ENCODE data around the gene GCAT. TPM values are rescaled to one million over a fixed set of nuclear protein-coding genes. Genes with fewer than 3 reads are reported as not detected.

Gene GCAT
- polyA plus RNA-seq, 3 donors: 0.56 to 1.9 (median 1.1) TPM

- H3K27me3 ChIP-seq (ENCODE audit: control insufficient read depth in 2 of 2, insufficient read depth in 2 of 2, low read length in 2 of 2): peaks cover 7 to 26% of the 10 kb centered on the region in 2 donors
- 96% methylated on average over 7 of the region's 12 CpGs for WGBS (ENCODE audit: insufficient coverage)
- H4K20me1 ChIP-seq (ENCODE audit: insufficient read depth, low read length): no peaks in the 10 kb centered on the region
- TF ChIP-seq CTCF (IDR thresholded peaks at IDR 0.05): no peak
- H3K9me3 ChIP-seq (replicated peaks in 1 of 2; ENCODE audit: control insufficient read depth in 1 of 2, insufficient read depth in 1 of 2, low read length in 2 of 2): no peaks in the 10 kb centered on the region
- H3K36me3 Mint-ChIP-seq: no peaks in the 10 kb centered on the region
- DNase-seq: no peak
- no peak overlapping the region for H3K4me2 ChIP-seq (replicated peaks; ENCODE audit: extremely low read depth, low read length, poor library complexity, severe bottlenecking)
- H3K27ac ChIP-seq (ENCODE audit: low read depth in 1 of 2, low read length in 2 of 2): no peak overlapping the region
- no peaks in the 10 kb centered on the region for H3K36me3 ChIP-seq (replicated peaks in 1 of 2; ENCODE audit: control insufficient read depth in 1 of 2, insufficient read depth in 2 of 2, low read length in 2 of 2)
- H3K27ac Mint-ChIP-seq: no peak overlapping the region
- H3K4me1 Mint-ChIP-seq: peaks cover 17% of the 10 kb centered on the region
- no peak overlapping the region for H2AFZ ChIP-seq (ENCODE audit: insufficient read depth, low read depth, low read length, poor library complexity, severe bottlenecking)
- H3K4me3 ChIP-seq (replicated peaks in 1 of 3; ENCODE audit: low read depth in 2 of 3, low read length in 3 of 3): no peak overlapping the region
- peaks cover 25 to 31% (median 28%) of the 10 kb centered on the region in 3 donors for H3K27me3 Mint-ChIP-seq (ENCODE audit: low read depth in 3 of 3)
- H3K9me3 Mint-ChIP-seq: peaks cover 0 to 7% (median 0%) of the 10 kb centered on the region in 7 donors
- H3K79me2 ChIP-seq (ENCODE audit: insufficient read depth, low read length): no peaks in the 10 kb centered on the region
- H3K4me1 ChIP-seq (ENCODE audit: control insufficient read depth in 1 of 2, insufficient read depth in 2 of 2, low read length in 2 of 2): peaks cover 16 to 20% of the 10 kb centered on the region in 2 donors
- H3K4me3 Mint-ChIP-seq: no peak overlapping the region
- no peak overlapping the region for H3K9ac ChIP-seq (ENCODE audit: insufficient read depth, low read length, poor library complexity, severe bottlenecking)
- intact Hi-C loops (cut with micrococcal nuclease): loop anchor here (5.0 to 10.0 kb wide), 2 partner anchors 149 to 152 kb away; no protein-coding TSS in a partner anchor
These were observed 7.9 kb downstream of the GCAT start for GRCh38 chr22:37815593-37815992.

GRCh38 chr22:37816543-37817180 is 8.9 kb downstream of the GCAT start:
- Mint-ChIP-seq H3K4me3 (no peak overlapping the region), H3K27me3 (ENCODE audit: low read depth in 3 of 3) (peaks cover 30 to 36% (median 34%) of the 10 kb centered on the region in 3 donors), H3K27ac (no peak overlapping the region), H3K4me1 (peaks cover 17% of the 10 kb centered on the region), H3K9me3 (peaks cover 0 to 7% (median 0%) of the 10 kb centered on the region in 7 donors), H3K36me3 (no peaks in the 10 kb centered on the region)
- Histone ChIP-seq H3K4me2 (replicated peaks; ENCODE audit: extremely low read depth, low read length, poor library complexity, severe bottlenecking) (no peak overlapping the region), H3K79me2 (ENCODE audit: insufficient read depth, low read length) (no peaks in the 10 kb centered on the region), H3K27me3 (ENCODE audit: control insufficient read depth in 2 of 2, insufficient read depth in 2 of 2, low read length in 2 of 2) (peaks cover 7 to 27% of the 10 kb centered on the region in 2 donors), H3K27ac (ENCODE audit: low read depth in 1 of 2, low read length in 2 of 2) (no peak overlapping the region), H4K20me1 (ENCODE audit: insufficient read depth, low read length) (no peaks in the 10 kb centered on the region), H3K9ac (ENCODE audit: insufficient read depth, low read length, poor library complexity, severe bottlenecking) (no peak overlapping the region), H3K9me3 (replicated peaks in 1 of 2; ENCODE audit: control insufficient read depth in 1 of 2, insufficient read depth in 1 of 2, low read length in 2 of 2) (no peaks in the 10 kb centered on the region), H3K4me3 (replicated peaks in 1 of 3; ENCODE audit: low read depth in 2 of 3, low read length in 3 of 3) (no peak overlapping the region), H3K36me3 (replicated peaks in 1 of 2; ENCODE audit: control insufficient read depth in 1 of 2, insufficient read depth in 2 of 2, low read length in 2 of 2) (no peaks in the 10 kb centered on the region), H3K4me1 (ENCODE audit: control insufficient read depth in 1 of 2, insufficient read depth in 2 of 2, low read length in 2 of 2) (peaks cover 16 to 20% of the 10 kb centered on the region in 2 donors), H2AFZ (ENCODE audit: insufficient read depth, low read depth, low read length, poor library complexity, severe bottlenecking) (no peak overlapping the region)
- no peak for DNase-seq
- intact Hi-C loops (cut with micrococcal nuclease): loop anchor here (1.0 to 10.0 kb wide), 4 partner anchors 47 to 151 kb away; no protein-coding TSS in a partner anchor
- no peak for TF ChIP-seq CTCF (IDR thresholded peaks at IDR 0.05)
- WGBS (ENCODE audit: insufficient coverage): 97% methylated on average over 15 of the region's 23 CpGs
